NCI-H146 (cell line): Measurements from ENCODE around the gene B4GALT5.
A peak's percentile ranks its signal among the peaks of the same experiment; 100 is the strongest.

ENCODE experiments used
- DNase-seq: peaks from one replicate; lab custom pipeline; 2025; lab: John Stamatoyannopoulos, UW

B4GALT5 gene

DNA sequence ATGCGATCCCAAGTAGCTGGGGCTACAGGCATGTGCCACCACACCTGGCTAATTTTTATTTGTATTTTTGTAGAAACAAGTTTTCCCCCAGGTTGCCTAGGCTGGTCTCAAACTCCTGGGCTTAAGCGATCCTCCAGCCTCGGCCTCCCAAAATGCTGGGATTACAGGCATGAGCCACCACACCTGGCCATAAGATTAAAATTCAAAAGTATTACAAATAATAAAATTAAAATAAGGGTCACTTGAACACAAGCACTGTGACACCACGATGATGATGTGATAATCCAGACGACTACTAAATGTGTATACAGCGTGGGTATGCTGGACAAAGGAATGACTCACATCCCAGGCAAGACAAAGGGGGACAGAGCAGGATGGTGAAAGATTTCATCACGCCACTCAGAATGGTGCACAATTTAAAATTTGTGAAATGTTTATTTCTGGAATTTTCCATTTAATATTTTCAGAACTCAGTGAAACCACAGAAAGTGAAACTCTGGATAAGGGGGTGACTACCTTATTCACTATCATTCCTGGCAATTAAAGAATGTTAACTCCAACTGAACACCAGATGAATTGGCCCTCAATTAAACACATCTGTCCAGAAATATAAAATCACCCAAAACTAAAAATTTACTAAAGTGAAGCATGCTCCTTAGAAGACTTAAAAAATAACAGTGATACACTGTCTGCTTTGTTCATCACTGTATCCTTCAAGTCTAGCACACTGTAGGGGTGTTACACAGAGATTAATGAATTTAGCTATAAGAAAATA, 13.1 kb downstream of the B4GALT5 start:
- peak; percentile 19 for DNase-seq

DNA sequence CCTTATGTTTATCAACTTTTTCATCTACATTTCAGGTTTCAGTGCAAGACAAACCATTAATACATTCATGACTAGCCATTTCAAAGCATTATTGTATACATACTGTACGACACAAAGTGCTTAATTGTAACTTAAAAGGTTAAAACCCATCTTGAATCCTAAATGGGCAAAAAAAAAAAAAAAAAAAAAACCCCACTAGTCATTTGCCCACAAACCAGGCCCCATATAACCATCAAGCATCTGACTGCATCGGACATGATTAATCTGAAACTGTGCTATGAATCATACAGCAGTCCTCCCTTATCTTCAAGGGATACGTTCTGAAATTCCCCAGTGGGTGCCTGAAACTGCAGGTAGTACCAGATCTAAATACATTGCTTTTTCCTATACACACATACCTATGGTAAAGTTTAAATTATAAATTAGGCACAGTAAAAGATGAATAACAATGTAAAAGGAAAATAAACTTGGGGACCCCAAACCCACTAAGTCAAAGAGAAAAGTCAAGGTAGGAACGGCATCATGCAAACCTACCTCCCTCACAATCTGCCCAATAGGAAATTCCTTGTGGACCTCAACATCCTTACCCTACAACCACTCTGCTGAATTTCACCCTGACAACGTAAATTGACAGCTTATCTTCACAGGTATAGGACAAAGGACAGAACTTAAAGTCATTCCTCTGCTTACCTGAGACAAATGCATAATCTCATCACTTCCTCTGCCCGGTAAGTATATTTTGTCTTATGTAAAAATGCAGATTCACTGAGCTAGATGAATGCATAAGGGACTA, 14.3 kb downstream of the B4GALT5 start:
- DNase-seq, result no peak

DNA sequence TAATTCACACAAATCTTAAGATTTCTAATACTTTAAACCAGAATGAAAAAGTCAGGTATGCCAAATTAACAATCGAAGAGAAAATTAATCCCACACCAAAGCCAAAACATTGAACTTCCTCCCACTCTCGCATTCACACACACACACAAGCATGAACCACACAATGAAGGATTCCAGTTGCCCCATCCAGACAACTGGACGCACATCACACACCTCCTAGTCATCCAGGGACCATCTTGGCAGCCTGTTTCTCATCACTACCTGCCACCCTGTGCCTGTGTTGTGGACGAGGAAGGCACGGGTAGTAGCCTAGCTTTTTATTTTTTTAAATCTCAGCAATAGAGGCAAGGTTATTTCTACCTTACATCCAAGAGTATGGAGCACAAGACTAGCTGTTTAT, 15.2 kb downstream of the B4GALT5 start:
- DNase-seq, result no peak

DNA sequence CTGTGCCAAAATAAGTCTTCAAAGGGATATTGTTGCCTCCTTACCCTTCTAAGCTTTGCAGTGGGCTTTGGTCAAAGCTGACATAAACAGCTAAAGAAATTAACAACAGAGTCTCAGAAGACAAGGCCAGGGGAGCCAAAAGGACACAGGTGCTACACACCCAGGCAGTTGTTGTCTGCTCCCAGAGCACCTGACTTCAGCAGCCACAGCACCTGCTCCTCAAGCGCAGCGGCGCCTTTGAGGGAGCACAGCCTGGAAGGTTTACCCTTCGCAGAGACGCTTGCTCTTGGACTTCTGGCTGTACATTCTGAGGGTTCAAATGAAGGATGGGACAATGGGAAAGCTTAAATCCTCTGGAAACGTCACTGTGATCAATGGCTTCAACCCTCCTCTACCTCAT, 16.6 kb downstream of the B4GALT5 start:
- peak; percentile 74 for DNase-seq

DNA sequence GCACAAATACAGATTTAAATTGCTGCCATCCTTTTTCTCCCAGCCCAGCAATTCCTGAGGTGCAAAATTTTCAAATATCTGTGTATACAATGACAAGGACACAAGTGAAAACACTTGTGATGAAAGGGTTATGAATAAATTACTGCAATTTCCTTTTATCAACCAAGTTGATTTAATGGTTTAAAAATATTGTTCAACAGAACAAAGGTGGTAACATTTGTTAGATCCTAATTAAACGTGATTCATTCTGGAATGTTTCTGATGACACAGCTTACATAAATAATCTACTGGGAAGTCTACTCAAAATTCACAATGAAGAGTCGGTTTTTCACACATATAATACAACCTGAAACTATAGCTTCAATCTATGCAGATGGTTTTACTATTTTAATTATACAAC, 17.1 kb downstream of the B4GALT5 start:
- DNase-seq, result no peak

DNA sequence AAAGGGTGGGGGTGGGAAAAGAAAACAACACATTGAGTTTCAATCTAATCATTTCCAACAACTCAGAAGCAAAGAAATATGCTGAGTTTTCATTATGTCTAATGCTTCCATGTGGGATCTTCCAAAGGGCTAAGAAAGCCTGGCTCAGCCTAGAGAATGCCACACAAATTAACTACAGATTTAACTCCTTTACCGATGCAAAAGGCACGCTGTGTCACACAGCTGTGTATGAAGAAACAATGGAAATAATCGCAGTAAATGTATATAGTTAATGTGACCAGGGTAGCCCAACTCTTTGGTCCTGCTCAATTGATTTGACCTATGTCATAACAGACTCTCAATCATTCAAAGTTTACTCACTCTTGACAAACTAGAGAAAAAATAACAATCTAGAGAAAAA, 17.8 kb downstream of the B4GALT5 start:
- DNase-seq, result no peak

DNA sequence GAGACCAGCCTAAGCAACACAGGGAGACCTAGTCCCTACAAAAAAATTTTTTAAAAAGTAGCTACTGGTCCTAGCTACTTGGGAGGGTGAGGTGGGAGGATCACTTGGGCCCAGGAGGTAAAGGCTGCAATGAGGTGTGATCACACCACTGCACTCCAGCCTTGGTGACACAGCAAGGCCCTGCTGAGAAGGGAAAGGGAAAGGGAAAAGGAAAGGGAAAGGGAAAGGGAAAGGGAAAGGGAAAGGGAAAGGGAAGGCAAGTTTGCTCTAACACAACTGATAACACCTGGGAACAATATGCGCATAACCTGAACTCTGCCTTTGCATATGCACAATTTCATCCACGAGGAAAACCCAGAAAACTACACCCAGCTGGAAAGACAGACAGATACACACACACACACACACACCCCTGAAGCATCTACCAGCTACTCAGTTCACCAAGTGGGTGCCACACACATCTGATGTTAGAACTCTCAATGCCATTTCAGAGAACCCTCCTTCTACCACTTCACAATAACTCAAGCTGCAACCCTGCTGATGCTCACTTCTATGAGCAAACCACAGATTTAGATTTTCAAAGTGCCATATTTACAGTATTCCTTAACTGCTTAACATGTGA, 19.1 kb downstream of the B4GALT5 start:
- DNase-seq, result no peak

DNA sequence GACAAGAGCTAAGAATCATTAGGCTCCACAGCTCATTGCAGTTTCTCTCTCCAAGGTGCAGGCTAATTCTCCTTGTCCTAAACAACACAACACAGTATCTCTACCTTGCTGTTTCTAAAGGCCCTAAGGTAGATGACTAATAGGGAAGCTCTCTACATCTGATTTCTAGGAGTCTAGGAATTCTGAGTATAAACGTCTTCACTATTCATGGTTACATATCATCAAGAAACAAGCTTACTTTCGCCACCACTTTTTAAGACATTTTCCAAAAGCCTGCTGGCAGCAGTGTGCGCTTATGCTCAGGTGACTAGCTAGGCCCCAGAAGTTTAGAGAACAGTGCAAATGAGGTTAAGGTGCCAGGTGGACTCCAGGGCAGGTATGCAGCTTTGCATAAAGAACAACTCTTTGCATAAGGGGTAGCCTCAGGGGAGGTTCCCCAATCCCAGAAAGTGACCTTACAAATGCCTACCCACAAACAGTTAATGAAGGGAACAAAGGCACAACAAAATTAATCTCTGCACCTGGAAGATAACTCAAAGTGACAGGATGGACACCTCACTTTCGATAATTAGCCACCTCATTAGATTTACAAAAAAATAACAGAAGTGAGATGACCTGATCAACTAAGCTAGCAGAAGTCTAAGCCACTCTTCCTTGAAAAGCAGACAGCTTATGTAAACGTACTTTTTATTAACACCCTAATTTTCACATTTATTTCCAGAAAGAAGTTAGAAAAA, 20.1 kb downstream of the B4GALT5 start:
- no peak for DNase-seq

DNA sequence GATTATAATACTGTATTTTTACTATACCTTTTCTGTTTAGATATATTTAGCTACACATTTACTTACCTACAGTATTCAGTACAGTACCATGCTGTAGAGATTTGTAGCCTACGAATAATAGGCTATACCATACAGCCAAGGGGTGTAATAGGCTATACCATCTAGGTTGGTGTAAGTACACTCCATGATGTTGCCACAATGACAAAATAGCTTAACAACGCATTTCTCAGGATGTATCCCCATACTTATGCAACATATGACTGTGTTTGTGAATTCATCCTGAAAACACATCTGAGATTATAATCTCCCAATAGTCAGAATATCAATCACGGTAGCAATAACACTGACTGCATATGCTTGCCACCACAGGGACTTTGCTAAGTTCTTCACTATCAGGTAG, 20.7 kb downstream of the B4GALT5 start:
- DNase-seq, result no peak

DNA sequence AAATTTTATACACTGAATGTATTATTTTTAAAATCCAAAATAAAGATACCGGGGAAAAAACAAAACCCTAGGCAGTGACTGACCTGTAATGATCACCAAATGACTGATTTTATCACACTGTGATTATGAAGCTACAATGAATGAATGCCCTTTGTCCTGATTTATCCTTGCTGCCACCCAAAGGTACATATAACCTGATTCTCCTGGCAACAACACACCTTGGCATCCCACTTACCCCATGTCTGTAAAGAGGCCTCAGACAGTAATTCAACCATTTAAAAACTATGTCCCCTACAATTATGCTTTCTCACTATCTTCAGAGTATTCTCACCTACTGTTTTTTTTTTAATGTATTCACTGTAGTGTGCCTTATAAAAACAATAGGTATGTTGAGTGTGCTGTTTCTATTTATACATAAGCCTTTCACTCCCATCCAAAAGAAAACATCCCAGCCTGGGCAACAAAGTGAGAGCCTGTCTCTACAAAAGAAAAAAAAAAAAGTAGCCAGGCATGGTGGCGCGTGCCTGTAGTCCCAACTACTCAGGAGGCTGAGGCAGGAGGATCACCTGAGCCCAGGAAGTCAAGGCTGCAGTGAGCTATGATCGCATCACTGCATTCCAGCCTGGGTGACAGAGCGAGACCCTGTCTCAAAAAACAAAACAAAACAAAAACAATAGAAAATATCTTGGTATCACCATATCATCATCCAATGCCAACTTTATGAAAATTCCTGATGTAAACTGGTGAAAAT, 21.7 kb downstream of the B4GALT5 start:
- no peak for DNase-seq

DNA sequence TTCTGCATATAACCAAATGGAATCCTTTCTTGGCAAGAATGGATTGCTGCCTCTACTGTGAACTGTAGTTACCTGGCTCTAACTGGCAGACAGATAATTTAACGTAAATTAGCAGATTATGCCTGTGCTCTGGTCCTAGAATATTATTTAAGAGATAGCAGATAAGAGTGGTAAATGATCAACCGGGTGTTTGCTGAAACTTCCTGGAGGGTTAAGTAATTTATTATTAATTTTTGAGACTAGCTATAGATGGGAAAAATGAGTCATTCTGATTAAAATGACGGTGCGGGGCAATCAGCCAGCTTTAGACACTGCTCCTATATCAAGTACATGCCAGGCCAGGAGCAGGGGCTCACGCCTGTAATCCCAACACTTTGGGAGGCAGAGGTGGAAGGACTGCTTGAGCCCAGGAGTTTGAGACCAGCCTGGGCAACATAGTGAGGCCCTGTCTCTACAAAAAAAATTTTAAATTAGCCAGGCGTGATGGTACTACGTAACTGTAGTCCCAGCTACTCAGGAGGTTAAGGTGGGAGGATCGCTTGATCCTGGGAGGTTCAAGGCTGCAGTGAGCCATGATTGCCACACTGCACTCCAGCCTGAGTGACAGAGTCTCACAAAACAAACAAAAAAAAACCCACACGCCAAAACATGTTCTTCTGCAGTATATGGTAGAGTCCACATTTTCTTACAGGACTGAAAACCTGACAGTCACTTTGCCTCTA, 22.6 kb downstream of the B4GALT5 start:
- no peak for DNase-seq

DNA sequence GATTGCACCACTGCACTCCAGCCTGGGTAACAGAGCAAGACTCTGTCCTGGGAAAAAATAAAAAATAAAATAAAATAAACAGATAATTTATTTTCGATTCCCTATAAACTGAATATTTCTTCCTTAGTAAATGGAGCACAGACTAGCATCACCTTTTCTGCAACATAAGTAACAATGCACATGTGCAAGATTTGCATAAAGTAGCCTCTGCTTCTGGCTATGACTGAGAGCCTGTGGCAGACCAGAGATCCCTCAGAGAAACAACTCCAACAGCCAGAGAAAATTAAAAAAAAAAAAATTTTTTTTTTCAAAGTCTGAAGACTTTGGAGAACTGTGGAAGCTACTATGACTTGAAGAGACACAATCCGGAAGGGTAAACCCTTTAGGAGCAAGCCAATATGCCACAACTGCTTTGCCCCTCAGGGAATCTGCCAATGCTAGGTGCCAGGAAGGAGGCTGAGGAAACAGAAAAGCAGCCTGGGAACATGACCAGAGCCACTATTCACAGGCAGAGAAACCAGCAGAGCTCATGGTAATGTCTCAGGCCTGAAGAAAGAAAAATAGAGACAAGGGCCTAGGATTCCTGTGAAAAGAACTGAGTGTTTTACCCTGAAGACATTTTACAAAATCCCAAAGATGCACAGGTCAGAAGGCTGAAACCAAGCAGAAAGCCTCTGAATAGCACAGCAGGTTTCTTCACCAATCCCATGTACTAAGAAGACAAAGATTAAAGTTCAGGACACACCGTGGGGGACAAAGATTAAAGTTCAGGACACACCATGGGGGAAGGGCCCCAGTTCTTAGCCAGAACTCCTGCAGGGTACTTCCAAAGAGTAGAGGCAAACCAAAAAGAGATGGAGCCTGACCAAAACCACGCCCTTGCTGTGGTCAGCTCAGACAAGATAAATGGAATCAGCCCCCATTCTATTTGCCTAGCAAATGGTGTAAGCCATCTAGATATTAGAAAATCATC, 25.8 kb downstream of the B4GALT5 start:
- DNase-seq, result no peak

DNA sequence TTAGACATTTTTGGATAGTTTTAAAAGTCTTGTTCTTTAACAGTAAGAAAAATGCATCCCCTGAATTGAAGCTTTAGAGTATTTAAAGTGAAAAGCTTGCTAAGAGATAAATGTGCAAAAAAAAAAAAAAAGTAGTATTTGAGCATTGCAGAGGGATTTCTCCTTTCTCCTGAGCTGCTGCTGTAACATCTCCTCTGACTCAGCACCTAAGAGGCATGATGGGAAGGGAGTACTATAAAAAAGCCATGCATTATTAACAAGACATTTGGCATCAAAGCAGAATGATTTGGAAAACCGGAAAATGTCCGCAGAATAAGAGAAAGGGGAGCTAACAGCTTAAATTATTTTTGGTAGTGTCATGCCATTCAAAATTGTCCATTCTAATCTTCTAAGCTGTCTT, 27.9 kb downstream of the B4GALT5 start:
- DNase-seq, result no peak

DNA sequence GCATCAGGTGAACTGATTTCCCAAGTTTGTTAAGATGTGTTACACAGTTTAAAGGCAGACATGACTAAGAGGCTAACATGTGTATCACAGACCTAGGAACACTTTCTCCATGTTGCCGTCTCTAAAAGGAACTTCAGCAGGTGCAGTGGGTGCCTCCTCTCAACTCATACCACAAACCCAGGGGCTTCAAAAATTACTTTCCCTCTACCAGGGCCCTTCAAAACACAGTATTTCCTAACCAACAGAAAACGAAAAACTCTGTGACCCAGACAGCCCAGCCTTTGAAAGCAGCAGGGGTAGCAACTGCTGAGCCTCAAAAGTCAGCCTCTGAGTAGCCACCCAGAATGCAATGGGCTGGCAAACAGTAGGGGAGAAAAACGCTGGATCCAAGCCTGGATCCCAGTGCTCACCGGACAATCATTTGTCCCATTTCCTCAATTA, 28.5 kb downstream of the B4GALT5 start:
- DNase-seq, result no peak

DNA sequence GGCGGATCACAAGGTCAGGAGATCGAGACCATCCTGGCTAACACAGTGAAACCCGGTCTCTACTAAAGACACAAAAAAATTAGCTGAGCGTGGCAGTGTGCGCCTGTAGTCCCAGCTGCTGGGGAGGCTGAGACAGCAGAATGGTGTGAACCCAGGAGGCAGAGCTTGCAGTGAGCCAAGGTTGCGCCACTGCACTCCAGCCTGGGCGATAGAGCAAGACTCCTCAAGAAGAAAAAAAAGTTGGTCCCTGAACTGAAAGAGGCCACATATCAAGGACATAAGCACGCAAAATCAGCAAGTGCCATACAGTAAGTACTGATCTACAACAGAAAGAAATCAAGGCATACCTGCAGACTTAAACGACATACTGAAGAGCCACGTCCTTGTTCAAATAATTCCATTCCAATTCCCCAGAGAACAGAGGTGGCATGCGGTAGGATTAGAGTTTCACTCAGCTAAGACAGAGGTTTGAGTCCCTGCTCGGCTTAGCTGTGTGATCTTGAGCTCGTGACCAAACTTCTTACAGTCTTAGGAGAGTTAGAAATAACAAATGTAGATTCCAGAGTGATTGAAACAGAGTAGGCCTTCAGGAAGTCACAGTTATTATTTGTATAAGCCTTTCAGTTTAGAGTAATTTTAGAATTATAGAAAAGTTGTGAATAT, 29.2 kb downstream of the B4GALT5 start:
- DNase-seq, result no peak

DNA sequence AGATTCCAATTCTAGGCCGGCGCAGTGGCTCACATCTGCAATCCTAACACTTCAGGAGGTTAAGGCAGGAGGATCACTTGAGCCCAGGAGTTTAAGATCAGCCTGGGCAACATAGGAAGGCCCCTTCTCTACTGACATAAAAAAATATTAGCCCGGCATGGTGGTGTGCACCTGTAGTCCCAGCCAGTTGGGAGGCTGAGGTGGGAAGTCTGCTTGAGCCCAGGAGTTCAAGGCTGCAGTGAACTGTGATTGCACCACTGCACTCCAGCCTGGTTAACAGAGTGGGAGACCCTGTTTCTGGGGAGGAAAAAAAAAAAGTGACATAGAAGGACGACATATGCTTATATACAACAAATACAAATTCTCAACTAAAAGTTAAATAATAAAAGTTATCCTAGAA, 30.9 kb downstream of the B4GALT5 start:
- no peak for DNase-seq

DNA sequence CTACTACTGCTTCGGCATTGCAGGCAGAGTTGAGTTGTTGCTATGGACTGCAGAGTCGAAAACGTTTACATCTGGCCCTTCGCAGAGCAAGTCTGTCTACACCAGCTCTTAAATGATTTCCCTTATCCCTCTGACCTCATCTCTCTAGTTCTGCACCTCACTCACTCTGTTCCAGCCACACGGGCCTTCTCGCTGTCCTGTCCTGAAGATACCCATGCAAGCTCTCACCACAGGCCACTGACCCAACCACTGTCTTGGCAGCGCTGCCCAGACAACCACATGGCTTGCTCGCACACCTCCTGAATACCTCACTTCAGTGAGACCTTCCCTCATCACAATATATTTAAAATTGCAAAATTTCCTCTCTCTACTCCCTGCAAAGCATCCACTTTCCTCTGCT, 31.4 kb downstream of the B4GALT5 start:
- DNase-seq, result no peak

DNA sequence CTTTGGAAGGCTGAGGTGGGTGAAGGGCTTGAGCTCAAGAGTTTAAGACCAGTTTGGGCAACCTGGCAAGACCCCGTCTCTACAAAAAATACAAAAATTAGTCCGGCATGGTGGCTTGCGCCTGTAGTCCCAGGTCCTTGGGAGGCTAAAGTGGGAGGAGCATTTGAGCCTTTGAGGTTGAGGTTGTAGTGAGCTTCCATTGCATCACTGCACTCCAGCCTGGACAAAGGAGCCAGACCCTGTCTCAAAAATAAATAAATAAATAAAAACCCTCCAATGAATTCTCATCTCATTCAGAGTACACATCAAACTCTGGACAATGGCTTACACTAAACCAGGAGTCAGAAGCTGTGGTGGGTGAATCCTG, 31.8 kb downstream of the B4GALT5 start:
- DNase-seq, result no peak

DNA sequence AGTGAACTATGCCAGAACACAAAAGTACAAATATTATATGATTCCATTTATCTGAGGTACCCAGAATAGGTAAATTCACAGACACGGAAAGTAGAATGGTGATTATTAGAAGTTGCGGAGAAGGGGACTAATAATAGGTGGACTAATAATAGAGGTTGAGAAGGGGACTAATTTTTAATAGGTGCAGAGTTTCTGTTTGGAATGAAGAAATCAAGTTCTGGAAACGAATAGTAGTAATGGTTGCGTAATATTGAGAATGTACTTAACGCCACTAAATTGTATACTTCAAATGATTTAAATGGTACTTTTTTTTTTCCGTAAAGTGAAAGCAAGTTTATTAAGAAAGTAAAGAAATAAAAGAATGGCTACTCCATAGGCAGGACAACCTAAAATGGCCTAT, 33.2 kb downstream of the B4GALT5 start:
- no peak for DNase-seq
